ENCODE measurements around the gene KCNQ5. TPM values are rescaled to one million over a fixed set of nuclear protein-coding genes. Genes with fewer than 3 reads are reported as not detected.
"Not testable (repeated sequence)": the region's sequence is repeated elsewhere in the genome, so short reads cannot be mapped to it uniquely, and the experiment has no call there.

KCNQ5 gene
- total RNA-seq, 4 donors from 2014 or later, result 0.21 to 1.1 (median 0.59) TPM; not detected in 1

DNA sequence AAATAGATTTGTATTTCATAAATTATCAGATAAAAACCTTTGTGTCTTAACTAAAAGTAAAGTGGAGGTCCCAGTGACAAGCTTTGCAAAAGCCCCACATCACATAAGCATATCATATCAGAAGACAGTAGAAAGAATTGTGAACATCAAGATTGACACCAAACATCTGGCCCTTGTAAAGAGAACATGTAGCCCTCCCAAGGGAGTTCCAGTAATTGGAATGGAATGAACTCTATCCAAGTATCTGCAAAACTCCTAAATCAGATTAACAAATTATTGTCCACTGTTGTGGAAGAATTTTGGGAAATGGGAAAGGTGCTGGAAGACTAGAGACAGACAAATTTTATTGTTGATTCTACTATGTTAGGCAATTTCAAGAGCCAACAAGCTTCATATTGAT lies 268.8 kb downstream of the KCNQ5 start:
- DNase-seq (ENCODE audit: low spot score in 2 of 2), result no peak
- Histone ChIP-seq H3K27ac (no peak overlapping the region), H3K9me3 (peaks cover 0 to 11% (median 0%) of the 10 kb centered on the region in 4 donors), H3K4me1 (no peaks in the 10 kb centered on the region), H3K27me3 (no peaks in the 10 kb centered on the region), H3K4me3 (no peak overlapping the region), H3K36me3 (no peaks in the 10 kb centered on the region)
- TF ChIP-seq EP300 (IDR thresholded peaks at IDR 0.05) (no peak), POLR2A (IDR thresholded peaks at IDR 0.05) (no peak), CTCF (IDR thresholded peaks at IDR 0.05) (no peak)

DNA sequence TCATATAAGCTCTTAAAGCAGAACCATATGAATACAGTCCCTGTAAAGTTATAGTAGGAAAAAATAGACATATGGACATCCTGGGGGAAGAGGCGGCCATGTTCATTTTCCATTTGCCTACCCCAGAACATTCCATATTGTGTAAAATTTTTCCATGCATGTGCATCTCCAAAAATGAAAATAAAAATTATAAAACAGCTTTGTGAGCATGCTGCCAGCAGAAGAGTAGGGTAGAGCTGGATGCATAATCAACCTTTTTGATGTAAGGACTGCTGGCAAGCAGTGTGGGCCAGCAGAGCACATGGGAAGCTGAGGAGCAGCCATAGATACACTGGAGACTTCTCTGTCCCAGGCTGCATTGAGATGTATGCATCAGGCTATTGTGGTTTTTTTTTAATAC lies 271.0 kb downstream of the KCNQ5 start:
- Histone ChIP-seq H3K9me3 (no peaks in the 10 kb centered on the region), H3K36me3 (no peaks in the 10 kb centered on the region), H3K4me1 (no peaks in the 10 kb centered on the region), H3K27me3 (no peaks in the 10 kb centered on the region), H3K4me3 (no peak overlapping the region), H3K27ac (no peak overlapping the region)
- 100% methylated on average over 1 of the region's 1 CpG for WGBS, 2 donors
- no peak for DNase-seq (ENCODE audit: low spot score in 2 of 2)
- no peak for TF ChIP-seq POLR2A (IDR thresholded peaks at IDR 0.05)
- no peak for TF ChIP-seq EP300 (IDR thresholded peaks at IDR 0.05)
- no peak for TF ChIP-seq CTCF (IDR thresholded peaks at IDR 0.05)

DNA sequence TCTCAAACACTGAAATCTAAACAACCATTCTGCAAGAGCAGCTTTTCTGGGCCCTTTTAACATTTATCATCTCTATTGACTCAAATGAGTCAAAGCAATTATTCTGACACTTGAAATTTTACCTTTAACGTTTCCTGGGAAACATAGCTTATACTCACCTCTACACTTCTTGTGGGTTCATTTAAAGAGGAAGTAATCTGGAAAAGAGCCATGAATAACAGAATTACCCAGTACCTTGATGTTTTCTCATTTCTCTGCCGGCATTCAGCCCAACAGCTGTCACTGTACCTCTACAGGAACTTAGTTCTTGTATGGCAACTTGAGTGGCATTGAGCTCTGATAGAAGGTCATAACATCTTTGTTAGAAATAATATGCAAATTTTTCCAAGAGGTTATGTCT lies 272.2 kb downstream of the KCNQ5 start:
- no peak overlapping the region for H3K4me3 ChIP-seq
- no peaks in the 10 kb centered on the region for H3K4me1 ChIP-seq
- DNase-seq (ENCODE audit: low spot score in 2 of 2), result no peak
- no peaks in the 10 kb centered on the region for H3K9me3 ChIP-seq
- WGBS, 2 donors, result 59 to 72% methylated on average over 2 of the region's 2 CpGs
- TF ChIP-seq POLR2A (IDR thresholded peaks at IDR 0.05), result no peak
- no peak for TF ChIP-seq EP300 (IDR thresholded peaks at IDR 0.05)
- TF ChIP-seq CTCF (IDR thresholded peaks at IDR 0.05), result no peak
- H3K27ac ChIP-seq, result no peak overlapping the region
- H3K27me3 ChIP-seq, result no peaks in the 10 kb centered on the region
- no peaks in the 10 kb centered on the region for H3K36me3 ChIP-seq

GRCh38 chr6:72898313-72898712 lies 276.4 kb downstream of the KCNQ5 start:
- whole genome bisulfite sequencing, 2 donors, result 75 to 91% methylated on average over 3 of the region's 3 CpGs
- DNase-seq (ENCODE audit: low spot score in 2 of 2); H3K27me3 ChIP-seq; H3K27ac ChIP-seq; H3K36me3 ChIP-seq; H3K4me1 ChIP-seq; H3K4me3 ChIP-seq; H3K9me3 ChIP-seq: not testable (repeated sequence)

GRCh38 chr6:72905705-72906478 lies 284.0 kb downstream of the KCNQ5 start:
- TF ChIP-seq POLR2A (IDR thresholded peaks at IDR 0.05) (no peak), EP300 (IDR thresholded peaks at IDR 0.05) (no peak)
- no peak for DNase-seq (ENCODE audit: low spot score in 2 of 2)
- Histone ChIP-seq H3K9me3 (no peaks in the 10 kb centered on the region), H3K27me3 (no peaks in the 10 kb centered on the region), H3K36me3 (no peaks in the 10 kb centered on the region), H3K4me1 (no peaks in the 10 kb centered on the region), H3K4me3 (no peak overlapping the region), H3K27ac (no peak overlapping the region)
- WGBS, 2 donors, result 88 to 92% methylated on average over 6 of the region's 6 CpGs

DNA sequence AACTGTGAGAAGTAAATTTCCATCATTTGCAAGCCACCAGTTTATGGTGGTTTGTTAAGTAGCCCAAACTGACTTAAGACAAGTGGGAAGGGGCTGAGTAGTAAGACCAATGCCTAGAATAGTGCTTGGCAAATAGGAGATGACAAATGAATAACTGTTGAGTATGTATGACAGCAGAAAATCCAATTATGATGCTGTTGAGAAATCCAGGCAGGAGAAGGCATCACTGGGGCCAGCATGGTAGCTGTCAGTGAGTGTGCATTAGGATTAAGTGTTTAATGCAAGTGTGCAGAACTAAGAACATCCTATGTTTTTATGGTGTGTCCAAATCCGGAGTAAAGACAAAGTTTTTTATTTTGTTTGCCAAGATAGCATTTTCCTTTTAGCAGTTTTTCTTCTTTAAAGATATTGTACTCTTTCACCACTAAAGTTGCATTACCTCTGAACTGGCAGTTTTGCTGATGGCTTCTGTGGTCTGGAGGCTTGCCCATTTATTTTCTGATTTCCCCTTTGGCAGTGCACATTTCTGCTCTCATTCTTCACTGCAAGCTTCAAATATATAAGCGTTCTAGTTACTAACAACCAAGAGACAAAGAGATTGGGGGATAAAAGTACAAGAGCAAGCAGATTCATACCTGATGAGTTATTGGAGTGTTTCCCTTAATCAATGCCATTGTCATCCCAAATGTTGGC lies 289.7 kb downstream of the KCNQ5 start:
- TF ChIP-seq POLR2A (IDR thresholded peaks at IDR 0.05) (no peak), CTCF (IDR thresholded peaks at IDR 0.05) (no peak), EP300 (IDR thresholded peaks at IDR 0.05) (no peak)
- DNase-seq (ENCODE audit: low spot score in 2 of 2), result no peak
- WGBS, 2 donors, result 61 to 62% methylated on average over 2 of the region's 2 CpGs

More for the DNA sequence above, 289.7 kb downstream of the KCNQ5 start:
- no peak overlapping the region for H3K27ac ChIP-seq
- no peaks in the 10 kb centered on the region for H3K9me3 ChIP-seq
- peaks cover 0 to 16% (median 0%) of the 10 kb centered on the region in 4 donors for H3K4me1 ChIP-seq
- H3K4me3 ChIP-seq, result no peak overlapping the region
- no peaks in the 10 kb centered on the region for H3K36me3 ChIP-seq
- H3K27me3 ChIP-seq, result no peaks in the 10 kb centered on the region
